ENCODE data around the gene TMEM151B. TPM values are rescaled to one million over a fixed set of nuclear protein-coding genes. Genes with fewer than 3 reads are reported as not detected.

TMEM151B gene
- total RNA-seq, 1 experiment from 2014 or later: not detected

DNA sequence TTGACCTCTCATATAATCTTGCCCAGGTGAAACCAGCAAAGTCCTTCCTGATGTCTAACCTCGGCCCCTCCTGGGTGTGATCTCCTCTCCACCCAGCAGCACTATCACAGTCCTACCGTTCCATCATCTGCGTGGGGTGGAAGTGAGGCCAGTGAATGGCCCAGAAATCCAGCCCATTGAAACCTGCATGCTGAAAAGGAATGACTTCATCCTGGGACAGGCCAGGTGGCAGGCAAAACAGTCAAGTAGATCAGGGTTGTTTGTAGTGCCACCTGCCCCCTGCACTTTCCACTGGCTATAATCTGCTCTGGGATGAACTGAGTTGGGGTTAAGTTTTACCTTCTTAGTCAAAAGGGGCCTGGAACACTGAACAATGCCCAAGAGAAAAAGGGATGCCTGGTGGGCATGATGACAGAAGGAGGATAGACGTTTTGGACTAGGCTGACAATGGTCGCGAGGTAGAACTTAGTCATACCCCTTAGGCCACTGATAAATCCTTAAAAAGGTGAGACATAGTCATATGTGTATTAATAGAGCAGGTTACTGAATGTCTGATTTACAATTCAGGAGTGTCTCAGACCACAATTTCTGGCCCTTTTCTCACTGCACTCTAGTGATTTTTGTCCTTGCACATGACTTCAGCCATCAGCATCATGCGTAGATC, 31.4 kb upstream of the TMEM151B start:
- TF ChIP-seq EZH2 (IDR thresholded peaks at IDR 0.05; ENCODE audit: low read length, unreplicated experiment) (no peak), EZH2phosphoT487 (IDR thresholded peaks at IDR 0.05; ENCODE audit: borderline replicate concordance, low read length) (no peak)
- TF ChIP-seq, protein P1, sequence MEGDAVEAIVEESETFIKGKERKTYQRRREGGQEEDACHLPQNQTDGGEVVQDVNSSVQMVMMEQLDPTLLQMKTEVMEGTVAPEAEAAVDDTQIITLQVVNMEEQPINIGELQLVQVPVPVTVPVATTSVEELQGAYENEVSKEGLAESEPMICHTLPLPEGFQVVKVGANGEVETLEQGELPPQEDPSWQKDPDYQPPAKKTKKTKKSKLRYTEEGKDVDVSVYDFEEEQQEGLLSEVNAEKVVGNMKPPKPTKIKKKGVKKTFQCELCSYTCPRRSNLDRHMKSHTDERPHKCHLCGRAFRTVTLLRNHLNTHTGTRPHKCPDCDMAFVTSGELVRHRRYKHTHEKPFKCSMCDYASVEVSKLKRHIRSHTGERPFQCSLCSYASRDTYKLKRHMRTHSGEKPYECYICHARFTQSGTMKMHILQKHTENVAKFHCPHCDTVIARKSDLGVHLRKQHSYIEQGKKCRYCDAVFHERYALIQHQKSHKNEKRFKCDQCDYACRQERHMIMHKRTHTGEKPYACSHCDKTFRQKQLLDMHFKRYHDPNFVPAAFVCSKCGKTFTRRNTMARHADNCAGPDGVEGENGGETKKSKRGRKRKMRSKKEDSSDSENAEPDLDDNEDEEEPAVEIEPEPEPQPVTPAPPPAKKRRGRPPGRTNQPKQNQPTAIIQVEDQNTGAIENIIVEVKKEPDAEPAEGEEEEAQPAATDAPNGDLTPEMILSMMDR (conservative IDR thresholded peaks at IDR 0.05; ENCODE audit: low read depth, low read length): no peak
- Histone ChIP-seq H3F3A (ENCODE audit: low read length, unreplicated experiment) (peaks cover 3% of the 10 kb centered on the region), H3K79me2 (ENCODE audit: low read length) (no peaks in the 10 kb centered on the region), H3K9me2 (replicated peaks; ENCODE audit: low read length) (no peaks in the 10 kb centered on the region), H3K4me1 (ENCODE audit: insufficient read depth, low read length) (peaks cover 35% of the 10 kb centered on the region), H3K27me3 (ENCODE audit: low read length) (no peaks in the 10 kb centered on the region), H2AFZ (ENCODE audit: low read length) (no peak overlapping the region), H3K4me3 (ENCODE audit: low read length) (no peak overlapping the region), H4K20me1 (ENCODE audit: low read length) (no peaks in the 10 kb centered on the region), H3K9ac (ENCODE audit: low read length) (no peak overlapping the region), H3K36me3 (ENCODE audit: low read depth, low read length) (peaks cover 3% of the 10 kb centered on the region; the same call in 1 of the 2 replicates), H3K9me3 (ENCODE audit: low read length) (no peaks in the 10 kb centered on the region), H3K27ac (ENCODE audit: low read length) (no peak overlapping the region), H3K4me2 (ENCODE audit: low read length) (peak overlapping the region; percentile 97)
- DNase-seq (peak; percentile 48), ATAC-seq (no peak)
- intact Hi-C loops (cut with micrococcal nuclease): loop anchor here (5.0 kb wide), 2 partner anchors 122 to 142 kb away; no protein-coding TSS in a partner anchor
- TSS peak; percentile 58 for BruUV-seq (replicated peaks)
- POLR2A ChIA-PET (ENCODE audit: unreplicated experiment): no interaction called here
- CTCF ChIA-PET: no interaction called here

DNA sequence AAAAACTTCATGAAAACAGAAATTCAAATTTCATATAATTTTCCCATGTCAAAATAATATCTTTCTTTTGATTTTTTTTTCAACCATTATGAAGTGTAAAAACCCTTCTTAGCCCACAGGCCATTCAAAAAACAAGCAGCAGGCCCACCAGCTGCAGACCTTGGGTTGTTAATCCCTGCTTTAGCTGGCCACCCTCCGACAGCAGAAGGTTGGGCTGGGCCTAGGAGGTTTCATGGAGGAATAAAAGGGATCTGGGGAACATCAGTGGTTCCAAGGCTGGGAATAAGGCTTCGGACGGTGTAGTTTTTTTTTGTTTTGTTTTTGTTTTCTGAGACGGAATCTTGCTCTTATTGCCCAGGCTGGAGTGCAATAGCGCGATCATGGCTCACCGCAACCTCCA, 26.9 kb upstream of the TMEM151B start:
- Histone ChIP-seq H3K27ac (ENCODE audit: low read length) (no peak overlapping the region), H3K36me3 (ENCODE audit: low read depth, low read length) (peaks cover 11% of the 10 kb centered on the region), H3F3A (ENCODE audit: low read length, unreplicated experiment) (peaks cover 8% of the 10 kb centered on the region), H2AFZ (ENCODE audit: low read length) (no peak overlapping the region), H3K4me1 (ENCODE audit: insufficient read depth, low read length) (peaks cover 21% of the 10 kb centered on the region), H3K4me3 (ENCODE audit: low read length) (no peak overlapping the region), H3K9me2 (replicated peaks; ENCODE audit: low read length) (no peaks in the 10 kb centered on the region), H3K4me2 (ENCODE audit: low read length) (no peak overlapping the region), H3K79me2 (ENCODE audit: low read length) (peaks cover 16% of the 10 kb centered on the region), H3K27me3 (ENCODE audit: low read length) (no peaks in the 10 kb centered on the region), H4K20me1 (ENCODE audit: low read length) (peaks cover 14% of the 10 kb centered on the region), H3K9ac (ENCODE audit: low read length) (no peak overlapping the region), H3K9me3 (ENCODE audit: low read length) (no peaks in the 10 kb centered on the region)
- CTCF ChIA-PET: no interaction called here
- TF ChIP-seq, protein P1 (conservative IDR thresholded peaks at IDR 0.05; ENCODE audit: low read depth, low read length): no peak
- TF ChIP-seq EZH2phosphoT487 (IDR thresholded peaks at IDR 0.05; ENCODE audit: borderline replicate concordance, low read length) (no peak), EZH2 (IDR thresholded peaks at IDR 0.05; ENCODE audit: low read length, unreplicated experiment) (no peak)
- POLR2A ChIA-PET (ENCODE audit: unreplicated experiment): interaction anchor here (0.5 kb wide), 1 partner anchor 19 kb away, joined by 3 read pairs; no protein-coding TSS in a partner anchor
- no TSS peak for BruUV-seq (replicated peaks)
- DNase-seq (no peak), ATAC-seq (no peak)
- intact Hi-C loops (cut with micrococcal nuclease): no loop called here

DNA sequence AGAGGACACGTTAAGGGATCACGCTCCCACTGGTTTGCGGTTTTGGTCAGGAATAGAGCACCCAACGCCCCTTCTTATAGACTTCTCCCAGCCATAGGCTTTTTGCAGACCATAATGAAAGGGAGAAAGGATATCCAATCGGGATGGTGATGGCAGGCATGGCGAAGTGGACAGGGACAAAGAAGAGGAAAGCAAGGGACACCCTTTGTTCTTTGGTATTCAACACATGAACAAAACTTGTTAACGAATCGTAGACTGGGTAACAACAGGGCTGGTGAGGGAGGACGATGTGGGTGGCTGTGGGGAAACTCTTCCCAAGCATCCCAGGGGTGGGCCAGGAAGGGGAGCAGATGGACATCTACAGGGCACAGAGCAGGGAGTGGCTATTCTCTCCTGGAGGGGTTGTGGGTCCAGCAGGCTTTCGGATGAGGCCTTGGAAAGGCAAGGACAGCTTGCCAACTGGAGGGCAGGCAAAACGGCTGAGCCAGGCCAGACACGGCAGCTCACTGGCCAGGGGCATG, 24.8 kb upstream of the TMEM151B start:
- Histone ChIP-seq H3K9me2 (replicated peaks; ENCODE audit: low read length) (no peaks in the 10 kb centered on the region), H3K36me3 (ENCODE audit: low read depth, low read length) (peaks cover 32% of the 10 kb centered on the region), H3K79me2 (ENCODE audit: low read length) (peaks cover 37% of the 10 kb centered on the region), H3F3A (ENCODE audit: low read length, unreplicated experiment) (peaks cover 25% of the 10 kb centered on the region), H3K4me3 (ENCODE audit: low read length) (peak overlapping the region; percentile 99), H3K9me3 (ENCODE audit: low read length) (no peaks in the 10 kb centered on the region), H3K27me3 (ENCODE audit: low read length) (no peaks in the 10 kb centered on the region), H3K9ac (ENCODE audit: low read length) (peak overlapping the region; percentile 44), H2AFZ (ENCODE audit: low read length) (peak overlapping the region; percentile 85), H3K27ac (ENCODE audit: low read length) (0 out of 2 replicates have a peak overlapping the region, but pooled peaks have one; percentile 2), H4K20me1 (ENCODE audit: low read length) (peaks cover 35% of the 10 kb centered on the region), H3K4me1 (ENCODE audit: insufficient read depth, low read length) (peaks cover 29% of the 10 kb centered on the region), H3K4me2 (ENCODE audit: low read length) (peak overlapping the region; percentile 90)
- TSS peak; percentile 85 for BruUV-seq (replicated peaks)
- no peak for TF ChIP-seq EZH2phosphoT487 (IDR thresholded peaks at IDR 0.05; ENCODE audit: borderline replicate concordance, low read length)
- no peak for TF ChIP-seq EZH2 (IDR thresholded peaks at IDR 0.05; ENCODE audit: low read length, unreplicated experiment)
- TF ChIP-seq, protein P1 (conservative IDR thresholded peaks at IDR 0.05; ENCODE audit: low read depth, low read length): no peak
- DNase-seq (no peak), ATAC-seq (no peak)
- POLR2A ChIA-PET (ENCODE audit: unreplicated experiment): no interaction called here
- CTCF ChIA-PET: interaction anchor here (0.6 to 0.7 kb wide), 2 partner anchors 11 to 149 kb away, joined by 4 to 6 read pairs; no protein-coding TSS in a partner anchor
- intact Hi-C loops (cut with micrococcal nuclease): no loop called here

Data from PC-3 (cell line).